CD4-positive, alpha-beta T cell treated with Interleukin-12 subunit alpha and Interleukin-12 subunit beta, for 1 hour (primary cell): ENCODE data around the gene HMG20A.

Experiments
- DNase-seq: peaks from one replicate; pipeline ENCODE4 v3.0.0-alpha.2; 2020

The HMG20A gene

DNA sequence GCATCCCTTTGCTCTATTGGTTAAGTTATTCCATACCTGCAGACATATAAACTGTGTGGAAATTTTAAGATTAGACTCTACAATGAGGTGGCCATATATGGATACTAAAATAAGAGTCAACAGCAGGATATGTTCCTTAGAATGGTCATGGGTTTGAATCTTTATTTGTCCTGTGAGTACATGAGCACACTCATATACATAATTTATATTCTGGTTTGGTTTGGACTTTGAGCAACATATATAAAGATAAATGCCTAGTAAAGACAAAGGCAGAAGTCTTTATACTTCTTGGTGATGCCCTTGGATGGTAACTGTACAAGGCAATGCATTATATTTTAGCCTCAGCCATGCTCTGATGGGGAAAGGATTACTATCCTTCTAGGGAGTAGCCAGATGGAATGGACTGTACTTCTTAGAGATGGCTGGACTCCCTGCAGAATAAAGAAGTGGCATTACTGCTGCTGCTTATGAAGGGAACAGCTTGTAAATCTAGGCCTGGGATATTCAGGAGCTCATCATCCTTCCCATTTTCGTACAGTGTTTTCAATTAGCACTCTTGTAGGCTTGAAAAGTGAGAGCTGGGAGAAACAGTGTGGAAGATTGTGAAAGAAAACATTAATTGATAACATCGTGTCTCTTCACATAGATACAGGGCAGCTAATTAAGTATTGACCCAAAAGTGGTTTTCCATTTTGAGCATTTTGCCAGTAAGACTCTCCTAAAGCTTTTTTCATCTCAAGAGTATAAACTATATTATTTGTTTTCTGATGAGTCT, 60.4 kb downstream of the HMG20A start:
- no peak for DNase-seq

DNA sequence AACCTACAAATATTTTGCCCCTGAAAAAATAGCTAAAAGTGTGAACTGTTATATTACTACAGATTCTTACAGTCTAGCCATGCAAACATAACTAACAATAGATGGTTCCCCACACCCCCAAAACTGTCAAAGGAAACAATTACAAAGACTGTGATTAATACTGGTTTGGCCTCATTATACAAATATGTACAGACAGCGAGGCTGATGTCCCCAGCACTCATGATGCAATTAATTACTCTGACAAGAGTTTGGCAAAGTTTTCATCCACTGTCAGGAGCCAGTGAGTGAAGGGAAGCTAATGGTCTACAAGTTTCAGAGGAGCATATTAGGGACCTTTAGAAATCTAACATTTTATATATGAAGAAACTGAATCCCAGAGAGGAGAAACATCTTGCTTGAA, 61.0 kb downstream of the HMG20A start:
- DNase-seq = no peak

DNA sequence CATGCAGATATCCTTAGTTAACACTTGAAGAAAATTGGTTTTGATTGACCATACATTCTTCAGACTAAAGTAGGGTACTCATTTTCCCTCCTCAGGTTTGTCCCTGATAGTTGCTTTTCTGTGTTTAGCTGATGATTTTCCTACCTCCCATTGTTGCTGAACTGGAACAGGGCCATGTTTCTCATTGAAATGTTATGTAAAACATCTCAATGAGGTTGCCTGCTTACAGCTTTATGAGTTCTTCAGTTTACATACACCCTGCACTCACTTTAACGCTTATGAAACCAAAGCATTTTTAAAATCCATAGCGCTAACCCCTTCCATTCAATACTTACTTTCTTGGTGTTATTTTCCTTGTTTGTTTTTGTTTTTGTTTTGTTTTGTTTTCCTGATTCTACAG, 61.9 kb downstream of the HMG20A start:
- no peak for DNase-seq

DNA sequence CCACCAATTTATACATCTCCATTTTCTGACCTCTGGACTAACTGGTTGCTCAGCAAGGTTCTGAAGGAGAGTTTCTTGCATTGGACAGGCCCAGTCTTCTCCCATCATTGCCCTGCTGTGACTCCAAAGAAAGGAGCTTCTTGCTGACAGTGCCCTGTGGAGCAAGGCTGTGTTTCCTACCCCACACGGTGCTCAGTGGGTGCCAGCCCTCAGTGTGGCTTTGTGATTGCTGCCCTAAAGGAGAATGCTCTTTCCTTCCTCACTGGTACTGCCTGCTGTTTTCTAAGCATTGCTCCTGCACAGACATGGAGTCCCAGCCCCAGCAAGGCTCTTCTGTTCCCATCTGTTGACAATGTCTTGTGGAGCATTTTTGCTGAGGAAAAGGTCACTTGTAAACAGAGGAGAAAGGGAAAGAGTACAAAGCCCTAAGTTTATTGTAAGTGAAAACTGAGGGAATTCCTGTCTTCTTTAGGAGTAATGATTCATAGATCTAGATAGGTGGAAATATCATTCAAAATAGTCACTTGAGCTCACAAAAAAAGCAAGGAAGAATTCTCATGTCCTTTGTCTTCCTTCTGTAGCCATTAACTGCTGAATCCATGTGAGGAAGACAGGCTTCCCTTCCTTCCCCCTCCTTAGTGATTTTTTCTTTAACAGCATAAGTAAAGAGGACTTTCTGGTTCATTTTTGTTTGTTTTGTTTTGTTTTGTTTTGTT, 62.9 kb downstream of the HMG20A start:
- no peak for DNase-seq

DNA sequence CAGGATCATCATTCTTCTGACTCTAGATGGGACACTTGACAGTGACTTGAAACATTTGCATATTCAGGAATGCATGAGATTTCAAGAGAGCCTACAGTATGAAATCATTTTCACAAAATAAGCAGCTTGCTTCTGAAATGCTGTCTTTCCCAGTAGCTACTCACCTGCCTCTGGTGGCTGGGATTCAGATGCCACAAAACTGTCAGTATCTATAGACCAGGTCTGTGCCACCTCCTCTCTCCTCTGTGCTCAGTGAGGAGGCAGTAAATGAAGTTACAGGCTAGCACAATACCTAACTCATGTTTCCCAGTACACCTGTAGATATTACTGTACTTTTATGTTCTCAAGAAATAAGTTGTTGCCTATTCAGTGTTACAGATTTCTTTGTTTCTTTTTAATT, 64.3 kb downstream of the HMG20A start:
- DNase-seq = no peak

DNA sequence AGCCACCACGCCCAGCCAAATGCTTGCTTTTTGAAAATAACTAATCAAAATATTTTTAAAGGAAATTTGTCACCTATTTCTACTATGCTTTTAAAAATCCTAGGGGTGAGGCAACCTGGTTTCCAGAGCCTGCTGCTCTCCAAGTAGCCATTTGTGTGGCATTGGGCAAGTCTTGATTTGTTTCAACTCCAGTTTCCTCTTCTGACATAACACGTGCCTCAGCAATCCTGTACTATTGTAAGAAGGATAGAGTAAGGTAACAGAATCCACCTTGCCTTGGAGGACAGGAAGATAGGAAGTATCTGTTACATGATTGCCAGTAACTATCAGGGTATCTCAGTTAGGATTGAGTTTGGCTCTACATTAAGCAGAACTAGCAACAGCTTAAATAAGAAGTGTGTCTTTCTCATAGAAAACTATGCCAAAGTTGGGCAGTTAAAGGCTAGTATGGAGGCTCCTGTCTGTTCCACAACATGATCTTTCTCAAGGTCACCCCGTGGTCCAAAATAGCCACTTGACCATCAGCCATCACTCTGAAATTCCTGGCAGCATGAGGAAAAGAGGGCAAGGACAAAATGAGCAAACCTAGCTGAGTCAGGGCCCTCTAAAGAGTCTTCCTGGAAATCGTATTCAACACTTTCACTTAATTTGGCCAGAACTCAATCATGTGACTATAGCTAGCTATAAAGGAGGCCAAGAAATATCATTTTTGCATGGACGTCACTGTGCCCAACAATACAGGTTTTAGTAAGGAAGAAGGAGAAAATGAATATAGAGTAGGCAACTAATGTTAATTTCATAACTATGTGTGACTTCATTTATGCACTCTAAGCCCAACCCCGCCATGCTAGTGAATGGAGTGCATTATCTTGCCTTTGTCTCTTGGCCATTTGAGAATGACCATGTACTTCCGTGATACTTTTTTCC, 66.1 kb downstream of the HMG20A start:
- no peak for DNase-seq

DNA sequence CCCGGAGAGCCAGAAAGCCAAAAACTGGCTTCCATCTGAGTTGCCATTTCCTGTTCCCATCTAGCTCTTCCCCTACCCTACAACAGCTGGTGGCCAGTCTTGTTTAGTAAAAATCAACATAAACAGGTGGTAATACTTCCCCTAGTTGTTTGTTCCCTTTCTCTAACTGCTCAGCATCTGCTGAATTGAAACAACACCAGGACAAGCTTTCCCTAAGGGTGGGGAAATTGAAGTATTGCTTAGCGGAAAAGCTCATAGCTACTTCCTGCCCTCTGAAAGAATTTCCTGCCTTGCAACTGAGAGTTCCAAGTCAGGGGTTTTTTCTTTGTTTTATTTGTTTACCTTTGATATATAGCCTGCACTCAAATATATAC, 66.8 kb downstream of the HMG20A start:
- DNase-seq = no peak

DNA sequence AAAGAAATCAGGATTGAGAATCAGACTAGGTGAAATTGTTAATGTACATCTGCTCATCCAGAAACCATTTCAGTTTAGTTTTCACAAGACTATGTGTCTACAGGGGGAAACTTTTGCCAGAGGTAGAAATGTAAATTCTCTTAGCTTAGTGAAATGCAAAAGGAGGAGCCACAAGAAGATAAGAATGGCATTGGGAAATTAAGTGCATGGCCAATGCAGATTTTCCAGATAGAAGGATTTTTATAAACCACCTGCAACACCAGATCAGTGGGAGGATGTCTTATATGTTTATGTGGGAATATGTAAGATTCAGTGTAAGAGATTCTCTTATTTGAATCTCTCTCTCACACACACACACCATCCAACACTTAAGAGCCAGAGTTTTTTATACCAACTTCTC, 67.2 kb downstream of the HMG20A start:
- DNase-seq = no peak

DNA sequence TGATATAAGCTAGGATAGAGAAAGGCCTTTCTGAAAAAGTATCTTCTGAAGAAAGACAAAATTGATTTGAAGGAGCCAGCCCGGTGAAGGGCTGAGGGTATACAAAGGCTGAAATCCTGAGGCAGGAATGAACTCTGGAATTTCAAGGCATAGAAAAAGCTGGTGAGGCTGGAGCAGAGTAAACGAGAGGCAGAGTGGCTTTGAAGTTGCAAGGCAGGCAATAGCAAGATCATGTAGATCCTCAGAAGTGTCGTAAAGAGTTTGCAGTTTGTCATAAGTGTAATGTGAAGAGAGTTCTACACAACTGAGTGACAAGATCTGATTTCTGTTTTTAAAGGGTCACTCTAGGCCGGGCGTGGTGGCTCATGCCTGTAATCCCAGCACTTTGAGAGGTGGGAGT, 69.0 kb downstream of the HMG20A start:
- no peak for DNase-seq

DNA sequence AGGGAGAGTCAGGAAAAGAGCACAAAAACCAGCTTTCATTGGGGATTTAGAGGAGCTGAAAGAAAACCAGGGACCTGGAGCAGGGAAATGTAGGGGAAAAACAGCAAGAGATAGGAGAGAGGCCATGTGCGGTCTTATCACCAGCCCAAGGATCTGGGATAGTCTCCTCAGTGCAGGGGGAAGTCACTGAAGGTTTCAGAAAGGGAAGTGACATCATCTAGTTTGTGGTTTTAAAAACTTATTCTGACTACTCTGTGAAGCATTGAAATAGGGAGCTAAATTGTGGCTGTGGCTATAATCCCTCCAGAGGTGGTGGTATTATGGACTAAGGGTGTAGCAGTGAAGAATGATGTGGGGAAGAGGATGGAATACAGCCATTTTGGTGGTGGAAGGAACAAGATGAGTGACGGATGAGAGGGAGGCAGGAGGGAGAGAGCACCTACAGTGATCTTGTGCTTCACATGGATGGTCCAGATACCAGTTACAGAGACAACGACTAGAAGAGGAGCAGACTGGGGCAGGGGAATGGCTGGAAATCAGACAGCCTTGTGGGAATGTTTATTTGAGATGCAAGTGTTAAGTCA, 72.7 kb downstream of the HMG20A start:
- DNase-seq = no peak

DNA sequence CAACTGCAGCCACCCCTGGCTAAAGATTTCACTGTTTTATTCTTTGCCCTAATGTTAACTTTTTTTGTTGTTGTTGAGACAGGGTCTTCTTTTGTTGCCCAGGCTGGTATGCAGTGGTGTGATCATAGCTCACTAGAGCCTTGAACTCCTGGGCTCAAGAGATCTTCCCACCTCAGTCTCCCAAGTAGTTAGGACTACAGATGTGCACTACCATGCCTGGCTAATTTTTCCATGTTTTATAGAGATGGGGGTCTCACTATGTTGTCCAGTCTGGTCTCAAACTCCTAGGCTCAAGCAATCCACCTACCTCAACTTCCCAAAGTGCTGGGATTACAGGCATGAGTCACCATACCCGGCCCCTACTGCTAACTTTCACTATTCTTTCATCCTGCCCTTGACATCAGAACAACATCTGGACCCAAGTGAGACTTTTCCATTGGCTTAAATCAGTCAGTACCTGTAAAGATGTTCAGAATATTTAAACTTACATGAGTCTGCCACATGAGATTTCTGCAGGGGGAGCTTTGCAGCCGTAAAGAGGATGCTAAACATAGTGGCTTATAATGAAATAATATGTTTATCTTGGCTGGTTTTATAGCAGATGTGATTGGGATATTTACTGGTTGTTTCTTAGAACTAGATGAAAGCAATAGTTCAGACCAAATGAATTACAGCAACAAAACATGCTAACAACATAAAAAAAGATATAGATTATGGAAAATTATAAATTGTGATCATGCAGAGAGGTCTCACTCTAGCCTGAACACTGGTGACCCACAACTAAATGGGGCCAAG, 73.6 kb downstream of the HMG20A start:
- DNase-seq = no peak

DNA sequence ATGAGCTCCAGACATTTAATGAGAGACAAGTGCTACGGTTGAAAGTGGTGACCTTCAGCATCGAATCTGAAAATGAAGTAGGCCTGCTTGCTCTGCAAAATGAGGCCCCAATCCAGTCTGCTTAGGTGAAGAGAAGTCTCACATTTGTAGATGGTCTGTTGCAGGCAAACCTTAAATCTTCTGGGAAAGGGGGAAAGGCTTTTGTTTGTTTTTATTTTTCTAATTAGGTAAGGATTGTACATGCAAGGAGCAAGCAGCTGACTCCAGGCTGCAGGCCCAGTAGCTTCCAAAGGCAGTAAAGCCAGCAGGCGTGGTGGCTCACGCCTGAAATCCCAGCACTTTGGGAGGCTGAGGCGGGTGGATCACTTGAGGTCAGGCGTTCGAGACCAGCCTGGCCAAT, 74.3 kb downstream of the HMG20A start:
- no peak for DNase-seq

DNA sequence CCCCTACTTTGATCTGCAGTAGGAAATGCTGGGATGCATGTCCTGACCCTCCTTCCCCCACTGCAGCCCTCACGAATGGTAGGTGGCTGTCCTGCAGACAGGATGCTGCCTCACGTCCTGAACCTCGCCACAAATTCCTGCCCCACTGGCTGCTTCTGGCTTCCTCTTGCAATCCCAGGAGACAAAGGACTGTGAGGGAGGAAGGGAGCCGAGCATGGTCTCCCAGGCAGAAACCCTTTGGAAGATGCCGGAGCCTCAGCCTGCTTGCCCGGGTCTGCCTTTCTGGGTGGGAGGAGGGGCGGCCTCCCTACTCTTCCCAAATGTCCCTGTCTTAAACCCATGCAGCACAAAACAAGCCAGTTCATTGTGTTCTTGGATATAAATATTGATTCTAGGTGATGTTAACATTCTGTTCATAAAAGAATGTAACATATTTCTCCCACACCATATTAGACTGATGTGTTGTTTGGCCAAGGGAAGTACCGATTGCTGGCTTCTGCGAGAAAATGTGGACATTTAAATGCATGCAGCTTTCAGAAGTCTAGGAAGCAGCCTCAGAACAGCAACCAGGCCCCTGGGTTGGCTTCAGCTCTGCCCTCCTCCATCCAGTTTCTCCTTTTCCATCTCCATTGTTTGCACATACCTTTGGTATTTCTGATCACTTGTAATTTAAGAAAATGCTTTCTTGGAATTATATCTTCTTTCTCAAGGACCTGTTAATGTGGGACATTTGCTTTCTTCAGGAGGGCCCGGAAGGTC, 75.3 kb downstream of the HMG20A start:
- DNase-seq = no peak

DNA sequence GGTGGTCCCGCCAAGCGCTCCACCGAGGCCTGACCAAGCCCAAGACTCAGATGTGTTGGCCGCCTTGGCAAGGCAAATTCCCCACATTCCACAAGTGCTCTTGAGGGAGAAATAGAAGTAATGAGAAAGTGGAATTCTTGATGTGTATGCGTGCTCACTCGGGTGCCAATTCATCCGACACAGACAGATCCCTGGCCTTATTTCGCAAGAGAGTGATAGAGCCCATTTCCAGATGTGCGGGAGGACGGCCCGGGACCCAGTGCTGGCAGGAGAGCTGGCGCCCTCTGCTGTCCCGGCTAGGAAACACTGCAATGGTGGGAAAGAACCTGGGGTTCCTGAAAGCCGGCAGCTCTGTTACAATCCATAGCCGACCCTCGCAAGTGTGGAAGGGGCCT, 76.0 kb downstream of the HMG20A start:
- DNase-seq = peak; percentile 67

DNA sequence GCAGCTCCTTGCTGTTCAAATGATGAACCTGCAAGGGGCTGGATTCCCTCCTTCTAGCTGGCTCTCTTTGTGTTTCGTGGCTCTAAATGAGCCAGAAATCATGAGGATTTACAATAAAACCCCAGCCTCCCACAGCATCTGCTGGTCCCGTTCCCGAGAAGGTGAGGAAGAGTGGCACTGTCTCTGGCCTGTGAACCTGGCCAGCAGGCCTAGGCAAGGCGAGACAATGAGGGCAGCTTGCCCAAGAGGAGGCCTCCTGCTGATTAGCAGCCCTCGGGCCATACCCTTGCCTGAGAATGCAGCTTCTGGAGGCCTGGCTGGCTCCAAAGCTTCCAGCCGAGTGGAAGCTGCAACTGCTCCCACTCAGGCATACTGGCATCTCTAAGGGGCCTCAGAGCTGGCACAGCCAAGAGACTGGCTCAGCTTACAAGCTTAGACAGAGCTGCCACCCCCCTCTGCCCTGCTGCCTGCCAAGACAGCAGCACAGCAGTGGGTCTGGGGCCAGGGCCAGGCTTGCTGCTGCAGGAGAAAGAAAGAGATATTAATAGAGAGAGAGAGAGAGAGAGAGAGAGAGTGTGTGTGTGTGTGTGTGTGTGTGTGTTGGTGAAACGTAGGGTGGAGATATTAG, 76.5 kb downstream of the HMG20A start:
- DNase-seq = no peak

DNA sequence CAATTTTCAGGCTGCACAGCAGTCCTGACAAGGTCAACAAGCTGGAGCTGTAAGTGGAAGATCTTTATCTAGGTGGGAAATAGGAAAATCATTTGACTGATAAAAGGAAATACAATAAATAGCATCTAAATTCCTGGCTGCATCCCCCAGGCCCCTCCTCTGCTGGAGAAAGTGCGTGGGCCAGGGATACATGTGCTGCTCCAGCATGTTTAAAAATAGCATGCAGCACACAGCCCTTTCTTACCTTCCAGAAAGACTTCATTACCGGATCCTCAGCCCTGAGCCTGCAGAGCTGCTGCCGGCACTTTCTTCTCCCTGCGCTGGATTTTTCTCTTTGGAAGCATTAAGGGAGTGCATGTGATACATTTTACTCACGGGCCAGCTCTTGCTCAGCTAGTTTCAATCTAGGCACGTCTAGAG, 77.3 kb downstream of the HMG20A start:
- DNase-seq = no peak

DNA sequence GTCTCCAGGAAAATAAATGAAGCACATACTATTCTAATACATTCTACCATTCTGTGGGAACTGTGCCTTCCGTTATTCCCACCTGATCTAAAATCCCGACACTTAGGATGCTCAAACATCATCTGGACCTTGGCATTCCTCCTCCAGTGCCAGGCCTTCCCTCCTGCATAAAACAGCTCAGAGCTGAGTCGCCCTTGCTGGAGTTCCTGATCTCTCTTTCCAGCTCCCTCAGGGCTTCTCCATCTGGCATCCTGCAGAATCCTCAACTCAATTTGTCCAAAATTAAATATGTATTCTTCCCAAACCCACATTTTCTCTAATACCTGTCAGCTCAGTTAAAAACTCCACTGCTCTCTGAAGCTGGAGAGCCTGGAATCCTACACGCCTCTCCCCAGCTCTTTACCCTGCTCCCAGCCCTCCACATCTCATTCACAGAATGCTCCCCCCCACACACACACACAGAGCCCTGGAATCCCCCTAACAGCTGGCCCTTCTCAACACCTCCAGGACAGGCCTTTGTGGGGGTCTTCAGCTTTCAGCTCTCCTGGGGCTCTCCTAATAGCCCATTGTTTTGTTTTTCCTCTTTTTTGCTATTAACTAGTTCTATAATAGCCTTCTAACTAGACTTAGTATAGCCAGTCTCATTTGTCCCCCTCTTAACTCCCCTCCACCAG, 78.5 kb downstream of the HMG20A start:
- DNase-seq = no peak

DNA sequence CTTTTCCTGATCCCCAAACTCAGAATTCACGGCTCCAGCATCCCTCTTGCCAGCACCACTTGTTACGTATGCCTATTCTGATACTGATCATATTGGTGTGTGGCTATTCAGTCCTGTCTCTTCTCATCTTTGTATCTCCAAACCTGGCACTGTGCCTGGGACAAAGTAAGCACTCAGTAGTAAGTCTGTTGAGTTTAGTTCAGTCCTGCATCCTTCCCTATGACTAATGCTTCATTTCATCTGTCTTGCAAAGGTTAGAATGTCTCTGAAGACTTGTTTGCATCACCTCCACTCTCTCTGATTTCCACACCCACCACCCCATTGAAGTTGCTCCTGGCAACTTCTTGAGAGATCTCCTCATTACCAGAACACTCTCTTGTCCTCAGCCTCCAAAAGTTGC, 80.3 kb downstream of the HMG20A start:
- DNase-seq = no peak

DNA sequence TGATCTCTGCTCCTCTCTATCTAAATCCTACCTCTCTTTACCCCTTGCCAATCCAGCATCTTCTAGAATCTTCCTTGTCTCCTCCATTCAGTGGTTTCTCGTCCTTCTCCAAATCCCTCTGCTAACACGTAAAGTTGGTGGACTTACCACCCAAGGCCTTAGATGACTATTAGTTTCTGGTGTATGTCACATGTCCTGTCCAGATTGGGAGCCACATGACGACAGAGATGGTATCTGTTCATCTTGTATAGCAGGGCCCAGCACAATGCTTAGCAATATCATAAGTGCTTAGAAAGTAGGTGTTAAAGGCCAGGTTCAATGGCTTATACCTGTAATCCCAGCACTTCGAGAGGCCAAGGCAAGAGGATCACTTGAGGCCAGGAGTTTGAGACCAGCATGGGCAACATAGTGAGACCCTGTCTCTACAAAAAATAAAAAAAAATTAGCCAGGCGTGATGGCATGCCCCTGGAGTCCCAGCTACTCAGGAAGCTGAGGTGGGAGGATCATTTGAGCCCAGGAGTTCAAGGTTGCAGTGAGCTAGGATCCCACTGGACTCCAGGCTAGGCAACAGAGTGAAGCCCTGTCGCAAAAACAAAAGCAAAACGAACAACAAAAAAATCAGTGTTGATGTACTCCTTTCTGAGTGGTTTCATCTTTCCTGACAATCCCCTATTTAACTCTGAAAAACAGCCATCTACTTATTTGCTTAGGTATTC, 81.8 kb downstream of the HMG20A start:
- no peak for DNase-seq

DNA sequence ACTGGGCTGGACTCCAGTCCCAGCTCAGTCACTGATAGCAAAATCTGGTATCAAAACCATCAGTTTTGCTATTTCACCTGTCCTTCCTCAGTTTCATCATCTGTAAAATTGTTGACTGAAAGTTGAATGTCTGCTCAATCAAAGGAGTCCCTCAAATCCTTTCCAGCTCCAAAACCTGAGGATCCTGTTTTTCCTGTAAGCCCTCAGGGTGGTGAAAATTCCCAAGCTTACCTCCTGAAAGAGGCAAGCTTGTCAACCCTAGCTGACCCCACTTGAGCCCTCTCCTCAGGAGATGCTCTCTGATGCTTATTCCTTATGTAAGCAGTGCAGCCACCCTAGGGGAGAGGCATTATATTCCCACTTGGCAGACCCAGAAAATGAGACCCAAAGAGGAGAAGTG, 82.6 kb downstream of the HMG20A start:
- no peak for DNase-seq
